Karpas-422 (cell line): ENCODE results near the gene REST. TPM values are rescaled to one million over a fixed set of nuclear protein-coding genes. Genes with fewer than 3 reads are reported as not detected.

Experiments used
- DNase-seq: peaks from one replicate; pipeline ENCODE4 v3.0.0-alpha.2; 2015
- H2AFZ ChIP-seq: fragments of 200-600 bp; sonication (generic); 2 replicates; pipeline ENCODE4 v1.6.1; 2014; ENCODE audit warnings: antibody characterized with exemption, low read length, mixed read lengths
- H3K27ac ChIP-seq: fragments of 200-600 bp; sonication (generic); 2 replicates; pipeline ENCODE4 v1.5.1; 2014; ENCODE audit warnings: mild to moderate bottlenecking, low read length, moderate library complexity
- H3K27me3 ChIP-seq: fragments of 200-600 bp; sonication (generic); 2 replicates; pipeline ENCODE4 v1.6.1; 2014; ENCODE audit warnings: low read length, mixed read lengths
- H3K36me3 ChIP-seq: fragments of 200-600 bp; sonication (generic); 2 replicates; pipeline ENCODE4 v1.6.1; 2014; ENCODE audit warnings: low read length, mixed read lengths; ENCODE audit not compliant: insufficient read depth
- H3K4me1 ChIP-seq: fragments of 200-600 bp; sonication (generic); 2 replicates; pipeline ENCODE4 v1.6.1; 2014; ENCODE audit warnings: mild to moderate bottlenecking, low read length, mixed read lengths
- H3K4me2 ChIP-seq: fragments of 200-600 bp; sonication (generic); 2 replicates; pipeline ENCODE4 v1.6.1; 2014; ENCODE audit warnings: low read length, low read depth, mild to moderate bottlenecking; ENCODE audit not compliant: poor library complexity, severe bottlenecking
- H3K4me3 ChIP-seq: fragments of 200-600 bp; sonication (generic); 2 replicates; pipeline ENCODE4 v1.5.1; 2014; ENCODE audit warnings: mild to moderate bottlenecking, antibody characterized with exemption, low read length, mixed read lengths
- H3K79me2 ChIP-seq: fragments of 200-600 bp; sonication (generic); 2 replicates; pipeline ENCODE4 v1.6.1; 2014; ENCODE audit warnings: mild to moderate bottlenecking, low read length, mixed read lengths
- H3K9ac ChIP-seq: fragments of 200-600 bp; sonication (generic); 2 replicates; pipeline ENCODE4 v1.6.0; 2014; ENCODE audit warnings: low read length
- H3K9me2 ChIP-seq: fragments of 200-600 bp; sonication (generic), shearing (Covaris generic); replicated peaks from 2 replicates; pipeline ENCODE4 v1.6.0; 2014; ENCODE audit warnings: mild to moderate bottlenecking, low read length, moderate library complexity; ENCODE audit not compliant: insufficient read depth
- H3K9me3 ChIP-seq: fragments of 300-700, 200-600 bp; sonication (generic); 2 replicates; pipeline ENCODE4 v1.6.1; 2014; ENCODE audit warnings: low read length, mixed read lengths
- H4K20me1 ChIP-seq: fragments of 200-600 bp; sonication (generic); 2 replicates; pipeline ENCODE4 v1.6.1; 2014; ENCODE audit warnings: mild to moderate bottlenecking, antibody characterized with exemption, low read length, low read depth; ENCODE audit not compliant: insufficient read depth
- total RNA-seq: library from RNA; depleted of rRNA; stranded (reverse); fragments of >200 nt; shearing (Covaris generic); gene quantifications from 2 replicates; pipeline ENCODE4 v1.2.3, GENCODE V29; 2014; ENCODE audit warnings: low replicate concordance

Gene REST
- total RNA-seq, 1 experiment from 2014 or later: 52.0 TPM

GRCh38 chr4:56902703-56903102 is 5.0 kb upstream of the REST start:
- Histone ChIP-seq H3K79me2 (no peaks in the 10 kb centered on the region), H3K27me3 (no peaks in the 10 kb centered on the region), H3K36me3 (no peaks in the 10 kb centered on the region), H3K4me3 (no peak overlapping the region), H3K9ac (no peak overlapping the region), H3K4me2 (no peak overlapping the region), H2AFZ (no peak overlapping the region), H3K4me1 (peaks cover 7% of the 10 kb centered on the region; the same call in 1 of the 2 replicates), H3K9me3 (no peaks in the 10 kb centered on the region), H3K27ac (no peak overlapping the region), H3K9me2 (no peaks in the 10 kb centered on the region), H4K20me1 (no peaks in the 10 kb centered on the region)
- no peak for DNase-seq

DNA sequence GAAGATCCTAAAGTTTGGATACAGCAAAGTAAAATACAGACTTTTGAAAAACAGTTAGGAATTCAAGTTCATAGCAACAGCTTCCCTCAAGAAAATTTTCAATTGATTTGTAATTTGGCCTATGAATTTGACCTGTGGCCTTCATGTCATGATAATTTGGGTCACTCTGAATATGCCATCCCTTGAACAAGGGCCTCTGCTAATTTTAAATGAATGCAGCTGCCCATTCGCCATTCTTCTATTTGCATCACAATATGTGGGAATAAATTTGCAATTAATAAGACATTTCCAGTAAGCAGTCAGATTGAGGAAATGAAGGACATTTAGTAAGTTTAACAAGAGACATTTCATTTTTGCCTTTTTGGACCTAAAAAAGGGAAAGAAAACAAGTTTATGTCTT is 1.9 kb upstream of the REST start:
- no peaks in the 10 kb centered on the region for H3K9me3 ChIP-seq
- H4K20me1 ChIP-seq: no peaks in the 10 kb centered on the region
- H3K9me2 ChIP-seq: no peaks in the 10 kb centered on the region
- H3K27me3 ChIP-seq: no peaks in the 10 kb centered on the region
- no peak for DNase-seq
- H3K4me3 ChIP-seq: no peak overlapping the region
- no peaks in the 10 kb centered on the region for H3K36me3 ChIP-seq
- H3K4me1 ChIP-seq: peaks cover 17% of the 10 kb centered on the region
- H3K79me2 ChIP-seq: peaks cover 20% of the 10 kb centered on the region
- H3K4me2 ChIP-seq: no peak overlapping the region
- no peak overlapping the region for H2AFZ ChIP-seq
- no peak overlapping the region for H3K27ac ChIP-seq
- H3K9ac ChIP-seq: no peak overlapping the region

GRCh38 chr4:56906489-56907393 is 959 bp upstream of the REST start:
- H3K9me2 ChIP-seq: no peaks in the 10 kb centered on the region
- no peaks in the 10 kb centered on the region for H4K20me1 ChIP-seq
- peaks cover 26% of the 10 kb centered on the region for H3K4me1 ChIP-seq
- H3K4me3 ChIP-seq: peak overlapping the region; percentile 62; the same call in 1 of the 2 replicates
- H3K9ac ChIP-seq: peak overlapping the region; percentile 54
- peaks cover 29% of the 10 kb centered on the region for H3K79me2 ChIP-seq
- DNase-seq: no peak
- H2AFZ ChIP-seq: no peak overlapping the region
- no peaks in the 10 kb centered on the region for H3K27me3 ChIP-seq
- H3K27ac ChIP-seq: no peak overlapping the region
- H3K4me2 ChIP-seq: peak overlapping the region; percentile 89
- H3K36me3 ChIP-seq: peaks cover 7% of the 10 kb centered on the region; the same call in 1 of the 2 replicates
- H3K9me3 ChIP-seq: no peaks in the 10 kb centered on the region

GRCh38 chr4:56908206-56909085 is 746 bp downstream of the REST start:
- H2AFZ ChIP-seq: peak overlapping the region; percentile 84; the same call in 1 of the 2 replicates
- no peaks in the 10 kb centered on the region for H3K9me3 ChIP-seq
- no peaks in the 10 kb centered on the region for H4K20me1 ChIP-seq
- peaks cover 46% of the 10 kb centered on the region for H3K79me2 ChIP-seq
- peak overlapping the region; percentile 76 for H3K4me3 ChIP-seq
- H3K27ac ChIP-seq: peak overlapping the region; percentile 83
- H3K9me2 ChIP-seq: no peaks in the 10 kb centered on the region
- no peaks in the 10 kb centered on the region for H3K27me3 ChIP-seq
- peak overlapping the region; percentile 97 for H3K9ac ChIP-seq
- peak; percentile 85 for DNase-seq
- H3K4me1 ChIP-seq: peaks cover 36% of the 10 kb centered on the region
- peaks cover 10% of the 10 kb centered on the region; the same call in 1 of the 2 replicates for H3K36me3 ChIP-seq
- peak overlapping the region; percentile 89 for H3K4me2 ChIP-seq

GRCh38 chr4:56909086-56909894 is 1.6 kb downstream of the REST start:
- Histone ChIP-seq H4K20me1 (no peaks in the 10 kb centered on the region), H3K36me3 (peaks cover 10% of the 10 kb centered on the region; the same call in 1 of the 2 replicates), H3K9me2 (no peaks in the 10 kb centered on the region), H3K4me1 (peaks cover 38% of the 10 kb centered on the region), H3K9me3 (no peaks in the 10 kb centered on the region), H3K9ac (peak overlapping the region; percentile 97), H3K27me3 (no peaks in the 10 kb centered on the region), H3K27ac (peak overlapping the region; percentile 83), H3K4me3 (peak overlapping the region; percentile 76), H3K4me2 (peak overlapping the region; percentile 89), H3K79me2 (peaks cover 55% of the 10 kb centered on the region), H2AFZ (peak overlapping the region; percentile 84; the same call in 1 of the 2 replicates)
- DNase-seq: peak; percentile 91

DNA sequence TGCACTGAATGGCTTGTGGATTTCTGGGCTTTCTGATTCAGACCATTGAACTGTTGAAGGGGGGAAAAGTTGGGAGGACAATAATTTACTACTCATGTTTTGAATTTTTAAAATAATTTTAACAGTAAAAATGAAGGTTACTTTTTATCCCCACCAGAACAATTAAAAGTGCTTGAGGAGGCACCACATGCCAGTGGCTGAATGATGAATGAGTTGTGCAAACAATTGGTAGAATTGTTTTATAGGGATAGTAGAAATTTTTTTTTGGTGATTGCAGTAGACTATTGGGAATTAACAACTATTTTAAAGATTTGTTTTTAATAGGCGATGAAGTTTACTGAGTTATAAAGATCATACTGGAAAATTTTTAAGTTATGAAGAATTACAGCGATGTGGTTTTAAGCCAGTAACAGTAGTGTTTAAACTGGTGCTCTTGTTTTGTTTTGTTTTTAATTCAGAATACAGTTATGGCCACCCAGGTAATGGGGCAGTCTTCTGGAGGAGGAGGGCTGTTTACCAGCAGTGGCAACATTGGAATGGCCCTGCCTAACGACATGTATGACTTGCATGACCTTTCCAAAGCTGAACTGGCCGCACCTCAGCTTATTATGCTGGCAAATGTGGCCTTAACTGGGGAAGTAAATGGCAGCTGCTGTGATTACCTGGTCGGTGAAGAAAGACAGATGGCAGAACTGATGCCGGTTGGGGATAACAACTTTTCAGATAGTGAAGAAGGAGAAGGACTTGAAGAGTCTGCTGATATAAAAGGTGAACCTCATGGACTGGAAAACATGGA is 2.7 kb downstream of the REST start:
- Histone ChIP-seq H3K36me3 (peaks cover 10% of the 10 kb centered on the region; the same call in 1 of the 2 replicates), H3K9me2 (no peaks in the 10 kb centered on the region), H4K20me1 (no peaks in the 10 kb centered on the region), H3K27me3 (no peaks in the 10 kb centered on the region), H2AFZ (no peak overlapping the region), H3K9me3 (no peaks in the 10 kb centered on the region), H3K9ac (peak overlapping the region; percentile 97), H3K4me1 (peaks cover 42% of the 10 kb centered on the region), H3K27ac (peak overlapping the region; percentile 83), H3K79me2 (peaks cover 65% of the 10 kb centered on the region), H3K4me2 (peak overlapping the region; percentile 89), H3K4me3 (peak overlapping the region; percentile 76)
- no peak for DNase-seq

DNA sequence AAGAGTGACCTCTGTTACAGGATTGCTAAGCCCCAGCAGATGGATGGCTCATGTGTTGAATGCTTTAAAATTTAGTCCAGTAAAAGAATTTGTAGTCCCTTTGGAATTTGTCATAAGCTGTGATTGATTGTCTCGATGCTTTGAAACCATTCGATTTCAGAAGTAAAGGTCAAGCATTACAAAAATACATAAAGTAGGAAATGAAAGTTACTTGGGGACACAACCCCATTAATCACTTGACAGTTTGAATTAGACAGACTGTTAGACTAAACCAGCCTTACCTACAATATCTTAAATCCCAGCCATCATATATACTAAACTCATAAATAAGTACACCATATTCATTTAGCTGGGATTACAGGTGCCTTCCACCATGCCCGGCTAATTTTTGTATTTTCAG is 6.6 kb downstream of the REST start:
- H2AFZ ChIP-seq: no peak overlapping the region
- H3K36me3 ChIP-seq: peaks cover 10% of the 10 kb centered on the region; the same call in 1 of the 2 replicates
- no peaks in the 10 kb centered on the region for H3K9me3 ChIP-seq
- no peaks in the 10 kb centered on the region for H3K9me2 ChIP-seq
- H3K27ac ChIP-seq: no peak overlapping the region
- H3K79me2 ChIP-seq: peaks cover 99% of the 10 kb centered on the region
- H4K20me1 ChIP-seq: 0 out of 2 replicates have a peak, but pooled peaks cover 8% of the 10 kb centered on the region
- no peaks in the 10 kb centered on the region for H3K27me3 ChIP-seq
- DNase-seq: no peak
- H3K4me2 ChIP-seq: no peak overlapping the region
- no peak overlapping the region for H3K9ac ChIP-seq
- H3K4me3 ChIP-seq: no peak overlapping the region
- H3K4me1 ChIP-seq: peaks cover 46% of the 10 kb centered on the region
